ENCODE measurements around the gene TARBP1. TPM values are rescaled to one million over a fixed set of nuclear protein-coding genes. Genes with fewer than 3 reads are reported as not detected.
A peak's percentile ranks its signal among the peaks of the same experiment; 100 is the strongest.
"Not testable (repeated sequence)": the region's sequence is repeated elsewhere in the genome, so short reads cannot be mapped to it uniquely, and the experiment has no call there.

The TARBP1 gene
- total RNA-seq, 4 donors from 2014 or later, result 24.9 to 48.9 (median 34.4) TPM

- H3K27ac ChIP-seq, result no peak overlapping the region
- TF ChIP-seq CTCF (IDR thresholded peaks at IDR 0.05) (no peak), EP300 (IDR thresholded peaks at IDR 0.05) (no peak)
- WGBS, 2 donors, result 95 to 97% methylated on average over 3 of the region's 3 CpGs
- H3K36me3 ChIP-seq, result peaks cover 0 to 33% (median 0%) of the 10 kb centered on the region in 3 donors
- no peaks in the 10 kb centered on the region for H3K4me1 ChIP-seq
- no peak for DNase-seq (ENCODE audit: low spot score in 2 of 2)
- H3K4me3 ChIP-seq, result no peak overlapping the region
- no peaks in the 10 kb centered on the region for H3K9me3 ChIP-seq
- no peaks in the 10 kb centered on the region for H3K27me3 ChIP-seq
Measured at GRCh38 chr1:234401658-234402057, 77.3 kb downstream of the TARBP1 start.

- Histone ChIP-seq H3K4me1 (no peaks in the 10 kb centered on the region), H3K27ac (peak overlapping the region in 1 of 4 donors; percentile 42), H3K36me3 (peaks cover 0 to 34% (median 0%) of the 10 kb centered on the region in 3 donors), H3K9me3 (no peaks in the 10 kb centered on the region), H3K4me3 (no peak overlapping the region), H3K27me3 (no peaks in the 10 kb centered on the region)
- TF ChIP-seq EP300 (IDR thresholded peaks at IDR 0.05) (no peak), POLR2A (IDR thresholded peaks at IDR 0.05) (no peak), CTCF (IDR thresholded peaks at IDR 0.05) (no peak)
- no peak for DNase-seq (ENCODE audit: low spot score in 2 of 2)
Measured at GRCh38 chr1:234400773-234401172, 78.2 kb downstream of the TARBP1 start.

GRCh38 chr1:234399515-234399914 lies 79.5 kb downstream of the TARBP1 start:
- DNase-seq (ENCODE audit: low spot score in 2 of 2); H3K27me3 ChIP-seq; H3K9me3 ChIP-seq; H3K4me3 ChIP-seq; H3K27ac ChIP-seq; H3K4me1 ChIP-seq: not testable (repeated sequence)
- 90 to 95% methylated on average over 6 of the region's 6 CpGs for WGBS, 2 donors
- peaks cover 0 to 33% (median 0%) of the 10 kb centered on the region in 3 donors for H3K36me3 ChIP-seq

GRCh38 chr1:234398849-234399381 lies 80.1 kb downstream of the TARBP1 start:
- no peak for DNase-seq (ENCODE audit: low spot score in 2 of 2)
- Histone ChIP-seq H3K4me3 (no peak overlapping the region), H3K4me1 (no peaks in the 10 kb centered on the region), H3K27ac (no peak overlapping the region), H3K9me3 (no peaks in the 10 kb centered on the region), H3K27me3 (no peaks in the 10 kb centered on the region), H3K36me3 (peaks cover 0 to 31% (median 0%) of the 10 kb centered on the region in 3 donors)
- 68 to 80% methylated on average over 8 of the region's 8 CpGs for WGBS, 2 donors
- TF ChIP-seq EP300 (IDR thresholded peaks at IDR 0.05) (no peak), POLR2A (IDR thresholded peaks at IDR 0.05) (no peak), CTCF (IDR thresholded peaks at IDR 0.05) (no peak)

- Histone ChIP-seq H3K27me3 (no peaks in the 10 kb centered on the region), H3K36me3 (peaks cover 0 to 34% (median 0%) of the 10 kb centered on the region in 3 donors), H3K4me3 (no peak overlapping the region), H3K9me3 (no peaks in the 10 kb centered on the region), H3K4me1 (no peaks in the 10 kb centered on the region), H3K27ac (no peak overlapping the region)
- no peak for TF ChIP-seq CTCF (IDR thresholded peaks at IDR 0.05)
- TF ChIP-seq POLR2A (IDR thresholded peaks at IDR 0.05), result no peak
- no peak for TF ChIP-seq EP300 (IDR thresholded peaks at IDR 0.05)
- 49 to 67% methylated on average over 3 to 4 of the region's 5 CpGs for WGBS, 2 donors
- DNase-seq (ENCODE audit: low spot score in 2 of 2), result no peak
Measured at GRCh38 chr1:234397732-234398131, 81.2 kb downstream of the TARBP1 start.

- Histone ChIP-seq H3K9me3 (no peaks in the 10 kb centered on the region), H3K36me3 (peaks cover 0 to 40% (median 0%) of the 10 kb centered on the region in 3 donors), H3K4me3 (no peak overlapping the region), H3K27me3 (no peaks in the 10 kb centered on the region), H3K27ac (no peak overlapping the region), H3K4me1 (no peaks in the 10 kb centered on the region)
- no peak for TF ChIP-seq POLR2A (IDR thresholded peaks at IDR 0.05)
- no peak for TF ChIP-seq CTCF (IDR thresholded peaks at IDR 0.05)
- no peak for TF ChIP-seq EP300 (IDR thresholded peaks at IDR 0.05)
- no peak for DNase-seq (ENCODE audit: low spot score in 2 of 2)
- WGBS, 2 donors, result 89 to 91% methylated on average over 6 of the region's 6 CpGs
Measured at GRCh38 chr1:234396871-234397270, 82.1 kb downstream of the TARBP1 start.

All from tibial nerve (tissue), 4 donors.